HL-60 (cell line): Measurements from ENCODE around the gene NCDN.
"Not testable (repeated sequence)": the region's sequence is repeated elsewhere in the genome, so short reads cannot be mapped to it uniquely, and the experiment has no call there.

ENCODE experiments used
- DNase-seq, 2 experiments: peaks; one replicate each; pipeline ENCODE4 v3.0.0-alpha.2; 2010 to 2020; ENCODE audit warnings: low read depth in 1 of 2, low spot score in 1 of 2
- H3K27ac ChIP-seq: fragments of 250-450 bp; sonication (Bioruptor Pico); replicated peaks from 2 replicates; pipeline ENCODE4 v1.5.1; 2020; ENCODE audit warnings: mild to moderate bottlenecking, moderate library complexity
- H3K27me3 ChIP-seq: fragments of 250-450 bp; sonication (Bioruptor Pico); 2 replicates; pipeline ENCODE4 v1.5.1; 2021; ENCODE audit warnings: mild to moderate bottlenecking, moderate library complexity; ENCODE audit not compliant: insufficient read depth, poor library complexity, severe bottlenecking
- H3K4me3 ChIP-seq: replicated peaks from 2 replicates; pipeline ENCODE4 v1.5.1; 2011; ENCODE audit warnings: mild to moderate bottlenecking, control low read depth, low read length; ENCODE audit not compliant: insufficient read depth
- GABPA ChIP-seq: IDR thresholded peaks from 2 replicates; pipeline ENCODE4 v1.6.1; 2012; ENCODE audit warnings: low read depth
- POLR2AphosphoS5 ChIP-seq: IDR thresholded peaks from 2 replicates; pipeline ENCODE4 v1.6.1; 2012; ENCODE audit warnings: low read depth
- REST ChIP-seq: IDR thresholded peaks from 2 replicates; pipeline ENCODE4 v1.6.1; 2012; ENCODE audit warnings: low read depth; ENCODE audit not compliant: insufficient replicate concordance
- SPI1 ChIP-seq: IDR thresholded peaks from 2 replicates; pipeline ENCODE4 v1.6.1; 2012; ENCODE audit warnings: low read depth, mild to moderate bottlenecking, borderline replicate concordance
- TF ChIP-seq, protein P1 (sequence below): IDR thresholded peaks from one replicate; pipeline ENCODE4 v1.5.1; 2011; ENCODE audit warnings: low read length, control low read depth, inconsistent platforms; ENCODE audit not compliant: insufficient read depth

The NCDN gene

GRCh38 chr1:35580949-35581388 is 23.4 kb downstream of the NCDN start:
- Histone ChIP-seq H3K27ac (no peak overlapping the region), H3K4me3 (no peak overlapping the region), H3K27me3 (no peaks in the 10 kb centered on the region)
- DNase-seq: no peak
- TF ChIP-seq POLR2AphosphoS5: no peak

- not testable (repeated sequence) for DNase-seq, H3K4me3 ChIP-seq, H3K27ac ChIP-seq, H3K27me3 ChIP-seq
Measured at GRCh38 chr1:35581621-35582020, 24.0 kb downstream of the NCDN start.

- no peak overlapping the region for H3K27ac ChIP-seq
- TF ChIP-seq SPI1 (no peak), REST (no peak), POLR2AphosphoS5 (no peak), GABPA (no peak)
- TF ChIP-seq, protein P1, sequence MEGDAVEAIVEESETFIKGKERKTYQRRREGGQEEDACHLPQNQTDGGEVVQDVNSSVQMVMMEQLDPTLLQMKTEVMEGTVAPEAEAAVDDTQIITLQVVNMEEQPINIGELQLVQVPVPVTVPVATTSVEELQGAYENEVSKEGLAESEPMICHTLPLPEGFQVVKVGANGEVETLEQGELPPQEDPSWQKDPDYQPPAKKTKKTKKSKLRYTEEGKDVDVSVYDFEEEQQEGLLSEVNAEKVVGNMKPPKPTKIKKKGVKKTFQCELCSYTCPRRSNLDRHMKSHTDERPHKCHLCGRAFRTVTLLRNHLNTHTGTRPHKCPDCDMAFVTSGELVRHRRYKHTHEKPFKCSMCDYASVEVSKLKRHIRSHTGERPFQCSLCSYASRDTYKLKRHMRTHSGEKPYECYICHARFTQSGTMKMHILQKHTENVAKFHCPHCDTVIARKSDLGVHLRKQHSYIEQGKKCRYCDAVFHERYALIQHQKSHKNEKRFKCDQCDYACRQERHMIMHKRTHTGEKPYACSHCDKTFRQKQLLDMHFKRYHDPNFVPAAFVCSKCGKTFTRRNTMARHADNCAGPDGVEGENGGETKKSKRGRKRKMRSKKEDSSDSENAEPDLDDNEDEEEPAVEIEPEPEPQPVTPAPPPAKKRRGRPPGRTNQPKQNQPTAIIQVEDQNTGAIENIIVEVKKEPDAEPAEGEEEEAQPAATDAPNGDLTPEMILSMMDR: no peak
- H3K4me3 ChIP-seq: no peak overlapping the region
- H3K27me3 ChIP-seq: no peaks in the 10 kb centered on the region
- no peak for DNase-seq
Measured at GRCh38 chr1:35585281-35585680, 27.7 kb downstream of the NCDN start.

- not testable (repeated sequence) for H3K27me3 ChIP-seq, H3K27ac ChIP-seq, DNase-seq, H3K4me3 ChIP-seq
Measured at GRCh38 chr1:35585805-35586204, 28.2 kb downstream of the NCDN start.

GRCh38 chr1:35586808-35587207 is 29.2 kb downstream of the NCDN start:
- no peaks in the 10 kb centered on the region for H3K27me3 ChIP-seq
- TF ChIP-seq GABPA (no peak), POLR2AphosphoS5 (no peak), REST (no peak), SPI1 (no peak)
- TF ChIP-seq, protein P1: no peak

DNA sequence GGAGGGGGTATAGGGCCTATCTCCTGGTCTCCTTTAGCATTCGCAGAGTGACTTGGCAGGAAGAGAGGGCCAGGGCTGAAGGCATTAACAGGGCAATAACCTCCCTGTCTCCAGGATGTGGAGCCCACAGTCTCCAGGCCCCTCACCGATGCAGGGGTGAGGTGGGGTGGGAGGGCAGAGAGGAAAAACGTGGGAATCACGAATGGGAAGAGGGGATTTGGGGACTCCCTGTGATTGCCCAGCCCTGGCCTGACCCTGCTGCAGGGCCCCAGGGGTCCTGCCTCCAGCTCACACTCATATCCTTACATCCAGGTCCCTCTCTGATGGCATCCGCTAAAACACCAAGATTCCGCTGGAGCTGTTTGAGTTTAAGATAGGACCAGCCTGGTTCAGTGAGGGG is 30.1 kb downstream of the NCDN start:
- DNase-seq: no peak
- TF ChIP-seq, protein P1: no peak
- TF ChIP-seq REST (no peak), POLR2AphosphoS5 (no peak), SPI1 (no peak), GABPA (no peak)
- H3K4me3 ChIP-seq: no peak overlapping the region

More at GRCh38 chr1:35586808-35587207, 29.2 kb downstream of the NCDN start:
- H3K4me3 ChIP-seq: no peak overlapping the region
- DNase-seq: no peak
- H3K27ac ChIP-seq: no peak overlapping the region

More for the DNA sequence above, 30.1 kb downstream of the NCDN start:
- Histone ChIP-seq H3K27ac (no peak overlapping the region), H3K27me3 (no peaks in the 10 kb centered on the region)
